ENCODE results near the gene ATXN10. TPM values are rescaled to one million over a fixed set of nuclear protein-coding genes. Genes with fewer than 3 reads are reported as not detected.

ATXN10 gene
- polyA plus RNA-seq, 3 donors from 2014 or later = 97.7 to 113 (median 112) TPM

Other genes starting within 250 kb of the ATXN10 start
- gene FBLN1, start 169.0 kb upstream of the ATXN10 start, polyA plus RNA-seq = not detected

All from immature natural killer cell (primary cell).